GM20000 (cell line): ENCODE data around the gene C10orf90.

Experiments
- DNase-seq: peaks from one replicate; pipeline ENCODE4 v3.0.0; 2012; ENCODE audit warnings: low spot score
- CTCF ChIP-seq: IDR thresholded peaks from 2 replicates; pipeline ENCODE4 v1.5.1; 2012; ENCODE audit warnings: mild to moderate bottlenecking, control low read depth; ENCODE audit errors: extremely low read depth, missing control alignments

C10orf90 gene

GRCh38 chr10:126425489-126426065 is 244.9 kb downstream of the C10orf90 start:
- no peak for DNase-seq
- TF ChIP-seq CTCF, result no peak

DNA sequence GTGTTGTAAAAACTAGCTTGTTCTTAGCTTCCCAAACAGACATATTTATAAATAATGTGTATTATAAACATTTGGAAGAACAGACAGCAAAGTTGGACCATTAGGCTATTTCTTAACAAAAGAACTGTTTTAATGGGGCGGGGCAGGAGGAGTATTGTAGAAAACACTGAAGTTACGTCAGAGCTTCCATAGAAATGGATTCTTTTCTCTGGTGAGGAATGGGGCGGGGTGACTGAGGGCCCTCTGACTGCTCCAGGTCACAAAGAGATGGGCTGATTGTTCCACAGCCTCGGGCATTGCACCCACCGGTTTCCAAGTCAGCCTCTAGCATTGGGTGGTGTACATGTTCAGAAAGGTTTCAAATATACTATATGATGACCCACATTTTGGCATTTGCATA is 245.5 kb downstream of the C10orf90 start:
- no peak for DNase-seq
- no peak for TF ChIP-seq CTCF

GRCh38 chr10:126423732-126424491 is 246.6 kb downstream of the C10orf90 start:
- TF ChIP-seq CTCF, result no peak
- DNase-seq, result no peak

DNA sequence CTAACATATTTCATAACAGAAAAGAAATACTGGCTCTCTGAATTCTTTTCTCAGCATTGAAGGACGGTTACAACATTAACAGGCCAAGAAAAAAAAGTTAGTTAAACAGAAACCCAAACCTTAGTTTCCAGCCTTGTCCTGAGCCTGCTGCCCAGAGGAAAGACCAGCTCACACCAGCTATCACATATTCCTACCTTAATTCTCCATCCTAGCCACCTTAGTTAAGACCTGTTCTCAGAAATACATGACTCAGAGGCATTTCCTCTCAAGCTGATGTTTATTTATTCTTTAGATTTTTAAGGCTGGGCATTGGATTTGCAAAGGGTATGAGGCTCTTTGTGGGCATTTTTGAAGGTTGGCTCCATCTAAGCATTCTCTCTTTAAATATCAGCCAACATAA is 247.9 kb downstream of the C10orf90 start:
- no peak for DNase-seq
- no peak for TF ChIP-seq CTCF

- DNase-seq, result no peak
- no peak for TF ChIP-seq CTCF
Observed at GRCh38 chr10:126421756-126422256, 248.7 kb downstream of the C10orf90 start.

DNA sequence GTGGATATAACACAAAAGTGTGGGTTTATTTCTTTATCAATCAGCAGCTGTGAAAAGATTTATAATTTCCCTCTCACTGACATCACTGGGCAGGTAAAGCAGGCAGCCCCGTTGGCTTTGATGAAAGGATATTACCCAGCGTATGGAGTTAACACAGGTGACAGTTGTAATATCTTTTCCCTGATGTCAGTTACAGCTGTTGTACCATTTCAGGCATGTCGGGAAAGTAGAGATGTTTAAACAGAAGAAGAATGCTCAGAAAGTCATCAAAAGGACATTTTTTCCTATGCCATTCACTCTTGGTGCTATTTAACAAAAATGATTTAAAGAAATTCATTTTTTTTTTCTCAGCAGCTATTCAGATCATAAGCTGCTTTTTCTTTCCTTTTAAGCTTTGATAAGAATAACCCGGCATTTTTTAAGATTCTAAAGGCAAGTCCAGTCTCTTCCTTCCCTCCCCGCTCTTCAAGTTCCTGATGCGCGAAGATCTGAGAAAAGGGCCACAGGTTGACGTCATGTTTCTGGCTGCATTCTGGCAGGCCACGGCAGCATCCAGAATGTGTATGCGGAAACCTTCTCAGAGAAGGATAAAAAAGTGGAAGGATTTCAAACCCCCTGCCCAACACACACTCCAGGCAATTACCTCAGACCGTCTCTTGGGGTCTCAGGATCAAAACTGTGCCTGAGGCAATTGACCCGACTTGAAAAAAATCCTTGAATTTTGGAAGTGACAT is 249.8 kb downstream of the C10orf90 start:
- TF ChIP-seq CTCF, result no peak

GRCh38 chr10:126417220-126417825 is 253.2 kb downstream of the C10orf90 start:
- no peak for TF ChIP-seq CTCF

More for the DNA sequence above, 249.8 kb downstream of the C10orf90 start:
- no peak for DNase-seq

More at GRCh38 chr10:126417220-126417825, 253.2 kb downstream of the C10orf90 start:
- no peak for DNase-seq
